Stimulated activated CD4-positive, alpha-beta T cell treated with anti-CD3 and anti-CD28 coated beads, Interleukin-12 subunit alpha, Interleukin-12 subunit beta, amount 100 ng/mL, for 48 hours (primary cell): Measurements from ENCODE around the gene MAP3K13.
A peak's percentile ranks its signal among the peaks of the same experiment; 100 is the strongest.
"Not testable (repeated sequence)": the region's sequence is repeated elsewhere in the genome, so short reads cannot be mapped to it uniquely, and the experiment has no call there.

ENCODE experiments used
- DNase-seq, 3 donors: peaks; one replicate each; pipeline ENCODE4 v3.0.0-alpha.2; 2020; ENCODE audit warnings: low read depth in 2 of 3, low spot score in 1 of 3

The MAP3K13 gene

GRCh38 chr3:185341616-185342458 is 21.1 kb upstream of the MAP3K13 start:
- no peak for DNase-seq

- DNase-seq = no peak
These were observed 20.3 kb upstream of the MAP3K13 start for GRCh38 chr3:185342459-185343174.

GRCh38 chr3:185347399-185347798 is 15.5 kb upstream of the MAP3K13 start:
- no peak for DNase-seq

- no peak for DNase-seq
These were observed 12.1 kb upstream of the MAP3K13 start for GRCh38 chr3:185350841-185351240.

GRCh38 chr3:185351396-185351795 is 11.5 kb upstream of the MAP3K13 start:
- no peak for DNase-seq

- no peak for DNase-seq
These were observed 9.7 kb upstream of the MAP3K13 start for GRCh38 chr3:185353225-185353624.

GRCh38 chr3:185353823-185354614 is 8.9 kb upstream of the MAP3K13 start:
- DNase-seq = peak; percentile 65 to 79 (median 68)

GRCh38 chr3:185356499-185356898 is 6.4 kb upstream of the MAP3K13 start:
- DNase-seq = no peak

- no peak for DNase-seq
These were observed 1.0 kb upstream of the MAP3K13 start for GRCh38 chr3:185361920-185362319.

GRCh38 chr3:185363662-185364203 is 797 bp downstream of the MAP3K13 start:
- DNase-seq = no peak

GRCh38 chr3:185365291-185366073 is 2.5 kb downstream of the MAP3K13 start:
- DNase-seq = no peak

GRCh38 chr3:185366074-185366335 is 3.1 kb downstream of the MAP3K13 start:
- DNase-seq = no peak

- no peak for DNase-seq
These were observed 4.0 kb downstream of the MAP3K13 start for GRCh38 chr3:185366913-185367312.

GRCh38 chr3:185370349-185370748 is 7.4 kb downstream of the MAP3K13 start:
- DNase-seq = not testable (repeated sequence)

GRCh38 chr3:185371306-185372074 is 8.6 kb downstream of the MAP3K13 start:
- no peak for DNase-seq

GRCh38 chr3:185381320-185382058 is 18.6 kb downstream of the MAP3K13 start:
- DNase-seq = no peak

- DNase-seq = no peak
These were observed 19.2 kb downstream of the MAP3K13 start for GRCh38 chr3:185382154-185382553.

- not testable (repeated sequence) for DNase-seq
These were observed 23.6 kb downstream of the MAP3K13 start for GRCh38 chr3:185386515-185386914.

- DNase-seq = no peak
These were observed 24.7 kb downstream of the MAP3K13 start for GRCh38 chr3:185387646-185388045.
